H1 (cell line): ENCODE results near the gene TOM1L2. TPM values are rescaled to one million over a fixed set of nuclear protein-coding genes. Genes with fewer than 3 reads are reported as not detected.

ENCODE experiments used
- CHD1 ChIP-seq: IDR thresholded peaks from 2 replicates; pipeline ENCODE4 v1.6.1; 2012; ENCODE audit warnings: low read depth, low read length, improper control_type of control experiment
- CHD2 ChIP-seq: IDR thresholded peaks from 2 replicates; pipeline ENCODE4 v1.6.1; 2012; ENCODE audit warnings: low read length, improper control_type of control experiment
- polyA plus RNA-seq, 7 experiments: library from polyadenylated mRNA; depleted of rRNA in 3 of 7; stranded (reverse) in 5 of 7; unstranded in 2 of 7; fragments of >200 nt in 5 of 7; fragments of 200-250 nt in 2 of 7; gene quantifications; 1 replicate in 5 of 7; 2 replicates in 1 of 7; 4 replicates in 1 of 7; pipeline versions ENCODE4 v1.2.1 to v1.2.3, GENCODE V29; 2011 to 2013; ENCODE audit warnings: missing spikeins in 2 of 7, mixed read lengths in 2 of 7
- total RNA-seq: library from RNA; stranded (reverse); fragmentation: NEBNext Ultra II Directional; extraction: Animal tissue kit (Norgen Biotek cat#: 25700); gene quantifications from 2 replicates; pipeline ENCODE4 v1.2.1, GENCODE V29; 2021

The TOM1L2 gene
- total and polyA plus RNA-seq, 2 of the 8 experiments (the other 6 are each of a cell fraction or from before 2014, with no cell fraction given): 2.0 to 3.4 TPM

GRCh38 chr17:17937958-17938357 is 34.2 kb downstream of the TOM1L2 start (continued):
- TF ChIP-seq CHD2 (no peak), CHD1 (no peak)
